OCI-LY1 (cell line): ENCODE data around the gene PP2D1.

Experiments used
- H2AFZ ChIP-seq: fragments of 200-600 bp; sonication (generic), shearing (Covaris generic); 2 replicates; pipeline ENCODE4 v1.6.0; 2014; ENCODE audit warnings: antibody characterized with exemption, mild to moderate bottlenecking, low read length
- H3F3A ChIP-seq: fragments of 200-600 bp; sonication (generic), shearing (Covaris generic); 2 replicates; pipeline ENCODE4 v1.6.0; 2014; ENCODE audit warnings: mild to moderate bottlenecking, antibody characterized with exemption, low read length, moderate library complexity; ENCODE audit not compliant: insufficient read depth
- H3K27ac ChIP-seq: fragments of 200-600 bp; sonication (generic); 2 replicates; pipeline ENCODE4 v1.5.1; 2014; ENCODE audit warnings: low read length, mixed run types, mild to moderate bottlenecking, low read depth; ENCODE audit not compliant: poor library complexity, severe bottlenecking
- H3K27me3 ChIP-seq: fragments of 200-600 bp; sonication (generic); 2 replicates; pipeline ENCODE4 v1.6.0; 2014; ENCODE audit warnings: antibody characterized with exemption, mild to moderate bottlenecking, low read length, moderate library complexity; ENCODE audit not compliant: insufficient read depth
- H3K36me3 ChIP-seq: fragments of 200-600 bp; sonication (generic); 2 replicates; pipeline ENCODE4 v1.6.1; 2014; ENCODE audit warnings: mild to moderate bottlenecking, antibody characterized with exemption, low read length, moderate library complexity, mixed read lengths; ENCODE audit not compliant: insufficient read depth
- H3K4me1 ChIP-seq: fragments of 200-600 bp; sonication (generic); 2 replicates; pipeline ENCODE4 v1.5.1; 2014; ENCODE audit warnings: mild to moderate bottlenecking, low read length, moderate library complexity; ENCODE audit not compliant: insufficient read depth, severe bottlenecking
- H3K4me2 ChIP-seq: fragments of 200-600 bp; sonication (generic), shearing (Covaris generic); 2 replicates; pipeline ENCODE4 v1.6.1; 2014; ENCODE audit warnings: low read length
- H3K4me3 ChIP-seq: fragments of 200-600 bp; sonication (generic); 2 replicates; pipeline ENCODE4 v1.5.1; 2014; ENCODE audit warnings: low read length, low read depth, mild to moderate bottlenecking, mixed read lengths; ENCODE audit not compliant: poor library complexity, severe bottlenecking
- H3K79me2 ChIP-seq: fragments of 200-600 bp; shearing (Covaris generic); 2 replicates; pipeline ENCODE4 v1.6.1; 2016; ENCODE audit warnings: mixed run types, low read length, mixed read lengths; ENCODE audit not compliant: insufficient read depth
- H3K9ac ChIP-seq: fragments of 200-600 bp; sonication (generic), shearing (Covaris generic); 2 replicates; pipeline ENCODE4 v1.6.1; 2014; ENCODE audit warnings: mild to moderate bottlenecking, low read length, mixed read lengths
- H3K9me2 ChIP-seq: fragments of 200-600 bp; sonication (generic), shearing (Covaris generic); 2 replicates; pipeline ENCODE4 v1.6.1; 2014; ENCODE audit warnings: low read depth, mild to moderate bottlenecking, low read length, mixed read lengths
- H3K9me3 ChIP-seq: fragments of 200-600 bp; shearing (Covaris generic); 2 replicates; pipeline ENCODE4 v1.6.1; 2014; ENCODE audit warnings: low read length, mixed read lengths
- H4K20me1 ChIP-seq: fragments of 200-600 bp; sonication (generic), shearing (Covaris generic); 2 replicates; pipeline ENCODE4 v1.6.0; 2016; ENCODE audit warnings: mild to moderate bottlenecking, low read length; ENCODE audit not compliant: insufficient read depth
- EZH2 ChIP-seq: fragments of 200-600 bp; sonication (generic), shearing (Covaris generic); IDR thresholded peaks from 2 replicates; pipeline ENCODE4 v1.8.0; 2017; ENCODE audit warnings: borderline replicate concordance, mixed run types, mild to moderate bottlenecking, antibody characterized with exemption, low read length, moderate library complexity, mixed read lengths
- TF ChIP-seq, protein P1 (sequence below): fragments of 200-600 bp; sonication (generic), shearing (Covaris generic); IDR thresholded peaks from 2 replicates; pipeline ENCODE4 v1.5.1; 2017; ENCODE audit warnings: mild to moderate bottlenecking, antibody characterized with exemption, low read length, moderate library complexity, mixed read lengths

PP2D1 gene

DNA sequence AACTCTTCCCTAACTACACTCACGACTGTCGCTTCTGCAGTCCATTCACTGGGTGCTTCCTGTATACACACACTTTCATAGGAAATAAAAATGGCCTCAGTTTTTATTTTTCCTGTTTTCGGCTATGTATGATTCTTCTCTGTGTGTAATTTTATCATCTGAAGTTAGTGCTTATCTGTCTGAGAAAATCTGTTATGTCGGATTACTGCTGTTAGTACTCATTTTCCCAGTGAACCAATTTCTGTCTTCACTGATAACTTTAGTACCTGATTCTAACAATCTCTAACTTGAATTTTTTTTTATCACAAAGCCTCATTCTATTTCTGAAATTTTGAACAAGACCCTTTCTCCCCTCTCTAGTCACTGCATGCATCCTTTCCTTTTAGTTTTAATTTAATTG is 44.3 kb downstream of the PP2D1 start:
- no peaks in the 10 kb centered on the region for H4K20me1 ChIP-seq
- H2AFZ ChIP-seq, result no peak overlapping the region
- H3K27me3 ChIP-seq, result no peaks in the 10 kb centered on the region
- H3K4me3 ChIP-seq, result no peak overlapping the region
- peaks cover 86% of the 10 kb centered on the region for H3K79me2 ChIP-seq
- no peak overlapping the region for H3K4me2 ChIP-seq
- H3K9me2 ChIP-seq, result no peaks in the 10 kb centered on the region
- TF ChIP-seq, protein P1, sequence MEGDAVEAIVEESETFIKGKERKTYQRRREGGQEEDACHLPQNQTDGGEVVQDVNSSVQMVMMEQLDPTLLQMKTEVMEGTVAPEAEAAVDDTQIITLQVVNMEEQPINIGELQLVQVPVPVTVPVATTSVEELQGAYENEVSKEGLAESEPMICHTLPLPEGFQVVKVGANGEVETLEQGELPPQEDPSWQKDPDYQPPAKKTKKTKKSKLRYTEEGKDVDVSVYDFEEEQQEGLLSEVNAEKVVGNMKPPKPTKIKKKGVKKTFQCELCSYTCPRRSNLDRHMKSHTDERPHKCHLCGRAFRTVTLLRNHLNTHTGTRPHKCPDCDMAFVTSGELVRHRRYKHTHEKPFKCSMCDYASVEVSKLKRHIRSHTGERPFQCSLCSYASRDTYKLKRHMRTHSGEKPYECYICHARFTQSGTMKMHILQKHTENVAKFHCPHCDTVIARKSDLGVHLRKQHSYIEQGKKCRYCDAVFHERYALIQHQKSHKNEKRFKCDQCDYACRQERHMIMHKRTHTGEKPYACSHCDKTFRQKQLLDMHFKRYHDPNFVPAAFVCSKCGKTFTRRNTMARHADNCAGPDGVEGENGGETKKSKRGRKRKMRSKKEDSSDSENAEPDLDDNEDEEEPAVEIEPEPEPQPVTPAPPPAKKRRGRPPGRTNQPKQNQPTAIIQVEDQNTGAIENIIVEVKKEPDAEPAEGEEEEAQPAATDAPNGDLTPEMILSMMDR, result no peak
- TF ChIP-seq EZH2, result no peak
- H3K36me3 ChIP-seq, result peaks cover 39% of the 10 kb centered on the region
- no peak overlapping the region for H3K9ac ChIP-seq
- H3K27ac ChIP-seq, result no peak overlapping the region
- no peaks in the 10 kb centered on the region for H3K4me1 ChIP-seq
- H3F3A ChIP-seq, result no peaks in the 10 kb centered on the region
- H3K9me3 ChIP-seq, result no peaks in the 10 kb centered on the region

DNA sequence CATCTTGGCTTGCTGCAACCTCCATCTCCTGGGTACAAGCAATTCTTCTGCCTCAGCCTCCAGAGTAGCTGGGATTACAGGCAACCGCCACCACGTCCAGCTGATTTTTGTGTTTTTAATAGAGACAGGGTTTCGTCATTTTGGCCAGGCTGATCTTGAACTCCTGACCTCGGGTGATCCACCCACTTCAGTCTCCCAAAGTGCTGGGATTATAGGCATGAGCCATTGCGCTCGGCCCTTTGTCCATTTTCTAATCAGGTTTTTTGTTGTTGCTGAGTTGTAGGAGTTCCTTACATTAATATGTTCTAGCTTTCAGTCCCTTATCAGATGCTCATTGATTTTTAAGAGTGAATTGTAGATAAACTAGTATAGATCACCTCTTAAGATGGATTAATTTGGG is 44.9 kb downstream of the PP2D1 start:
- H4K20me1 ChIP-seq, result no peaks in the 10 kb centered on the region
- H3K4me2 ChIP-seq, result no peak overlapping the region
- H3K4me1 ChIP-seq, result no peaks in the 10 kb centered on the region
- TF ChIP-seq EZH2, result no peak
- TF ChIP-seq, protein P1, result no peak
- H3F3A ChIP-seq, result no peaks in the 10 kb centered on the region
- H3K9ac ChIP-seq, result no peak overlapping the region
- H3K27ac ChIP-seq, result no peak overlapping the region
- no peak overlapping the region for H3K4me3 ChIP-seq
- no peaks in the 10 kb centered on the region for H3K9me3 ChIP-seq
- no peak overlapping the region for H2AFZ ChIP-seq
- H3K27me3 ChIP-seq, result no peaks in the 10 kb centered on the region
- peaks cover 86% of the 10 kb centered on the region for H3K79me2 ChIP-seq
- H3K36me3 ChIP-seq, result peaks cover 34% of the 10 kb centered on the region
- H3K9me2 ChIP-seq, result no peaks in the 10 kb centered on the region

- TF ChIP-seq EZH2, result no peak
- TF ChIP-seq, protein P1, result no peak
- H3K79me2 ChIP-seq, result peaks cover 82% of the 10 kb centered on the region
- H3F3A ChIP-seq, result no peaks in the 10 kb centered on the region
- H3K27me3 ChIP-seq, result no peaks in the 10 kb centered on the region
- no peaks in the 10 kb centered on the region for H3K9me2 ChIP-seq
- H3K27ac ChIP-seq, result no peak overlapping the region
- no peaks in the 10 kb centered on the region for H3K9me3 ChIP-seq
- H3K9ac ChIP-seq, result no peak overlapping the region
- H2AFZ ChIP-seq, result no peak overlapping the region
- H3K36me3 ChIP-seq, result peaks cover 43% of the 10 kb centered on the region
- no peaks in the 10 kb centered on the region for H3K4me1 ChIP-seq
- H3K4me3 ChIP-seq, result no peak overlapping the region
- no peaks in the 10 kb centered on the region for H4K20me1 ChIP-seq
- no peak overlapping the region for H3K4me2 ChIP-seq
Observed at GRCh38 chr3:19961960-19962359, 50.1 kb downstream of the PP2D1 start.
